Eye (tissue), 1 donor: Measurements from ENCODE around the gene COX15.
"Not testable (repeated sequence)": the region's sequence is repeated elsewhere in the genome, so short reads cannot be mapped to it uniquely, and the experiment has no call there.

ENCODE experiments used
- DNase-seq: peaks from one replicate; pipeline ENCODE4 v3.0.0-alpha.2; 2015

COX15 gene

GRCh38 chr10:99740260-99740659 lies 8.3 kb upstream of the COX15 start:
- DNase-seq = peak; percentile 33

- DNase-seq = not testable (repeated sequence)
These were observed 2.2 kb upstream of the COX15 start for GRCh38 chr10:99734111-99734510.

DNA sequence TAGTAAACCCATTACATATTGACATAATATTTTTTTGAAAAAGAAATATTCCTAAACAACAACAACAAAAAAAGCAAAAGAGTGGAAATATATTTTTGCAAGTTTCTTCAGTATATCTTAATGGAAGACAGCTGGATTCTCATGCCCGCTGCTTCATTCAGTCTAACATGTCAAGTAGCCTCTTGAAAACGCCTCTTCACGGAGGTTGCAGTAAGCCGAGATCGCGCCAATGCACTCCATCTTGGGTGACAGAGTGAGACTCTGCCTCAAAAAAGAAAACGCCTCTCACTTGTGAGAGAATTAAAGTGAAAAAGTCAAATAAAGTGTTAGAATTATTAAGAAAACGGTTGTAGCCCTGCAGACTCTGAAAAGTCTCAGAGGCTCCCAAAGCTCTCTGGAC lies 1.4 kb upstream of the COX15 start:
- no peak for DNase-seq

DNA sequence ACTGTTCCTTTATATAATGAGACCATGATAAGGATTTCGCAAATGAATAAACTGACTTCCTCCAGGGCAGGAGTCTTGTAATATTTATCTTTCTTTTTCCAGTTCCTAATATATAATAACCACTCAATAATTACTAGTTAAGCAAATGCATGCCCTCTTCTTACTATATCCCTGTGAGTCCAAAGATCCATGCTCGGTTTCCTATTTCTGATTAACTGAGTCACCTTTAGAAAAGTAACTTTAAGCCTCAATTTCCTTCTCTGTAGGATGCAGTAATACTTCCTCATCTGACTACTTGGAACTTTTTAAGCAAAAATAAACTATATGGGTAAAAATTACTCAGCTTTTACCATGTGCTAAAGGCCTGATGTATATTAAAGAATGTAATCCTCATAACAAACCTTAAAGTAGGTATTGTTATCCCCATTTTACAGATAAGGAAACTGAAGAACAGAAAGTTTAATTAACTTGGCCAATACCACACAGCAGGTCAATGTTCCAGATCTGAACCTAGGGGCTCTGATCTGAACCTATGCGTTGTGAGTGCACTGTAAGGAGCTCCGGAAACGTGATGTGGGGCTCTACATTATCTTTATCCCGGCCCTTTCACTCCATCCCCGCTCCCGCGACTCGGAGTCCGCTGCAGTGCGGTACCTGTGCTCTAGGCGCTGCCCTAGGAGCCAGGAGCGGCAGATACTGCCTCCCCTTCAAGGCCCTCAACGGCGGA lies 458 bp downstream of the COX15 start:
- no peak for DNase-seq

GRCh38 chr10:99730026-99730425 lies 1.9 kb downstream of the COX15 start:
- no peak for DNase-seq

DNA sequence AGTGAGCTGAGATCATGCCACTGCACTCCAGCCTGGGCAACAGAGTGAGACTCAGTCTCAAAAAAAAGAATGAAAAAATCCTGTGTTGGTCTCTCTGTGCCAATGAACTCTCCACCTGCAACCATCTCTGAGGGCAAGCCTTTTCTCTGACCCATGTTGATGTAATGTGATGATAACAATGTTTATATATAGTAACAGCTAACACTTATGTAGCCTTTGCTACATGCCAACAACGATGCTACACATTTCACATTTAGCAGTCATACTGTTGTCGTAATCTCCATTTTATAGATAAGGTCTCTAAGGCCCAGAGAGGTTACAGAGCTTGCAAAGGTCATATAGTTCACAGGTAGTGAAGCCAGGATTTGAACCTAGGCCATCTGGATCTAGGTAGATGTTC lies 11.5 kb downstream of the COX15 start:
- DNase-seq = no peak

DNA sequence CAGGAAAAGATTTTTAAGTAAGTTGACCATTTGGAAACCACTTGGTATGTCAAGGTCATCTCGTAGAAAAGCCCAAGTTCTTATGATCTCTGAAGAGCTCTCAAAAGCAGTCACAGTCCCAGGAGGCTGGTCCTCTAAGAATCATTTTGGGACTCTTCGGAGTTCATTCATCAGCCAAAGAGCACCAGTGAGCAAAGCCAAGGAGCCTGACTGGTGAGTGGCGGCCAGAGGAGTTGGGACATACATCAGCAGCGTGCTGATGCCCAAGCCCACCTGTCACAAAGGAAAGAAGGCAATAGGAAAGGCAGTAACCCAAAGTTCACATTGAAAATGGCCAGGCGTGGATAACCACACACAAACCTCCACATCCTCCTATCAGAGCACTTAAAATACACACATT lies 17.5 kb downstream of the COX15 start:
- DNase-seq = no peak

GRCh38 chr10:99711129-99711719 lies 20.7 kb downstream of the COX15 start:
- DNase-seq = peak; percentile 75

- DNase-seq = no peak
These were observed 22.3 kb downstream of the COX15 start for GRCh38 chr10:99709480-99710229.

DNA sequence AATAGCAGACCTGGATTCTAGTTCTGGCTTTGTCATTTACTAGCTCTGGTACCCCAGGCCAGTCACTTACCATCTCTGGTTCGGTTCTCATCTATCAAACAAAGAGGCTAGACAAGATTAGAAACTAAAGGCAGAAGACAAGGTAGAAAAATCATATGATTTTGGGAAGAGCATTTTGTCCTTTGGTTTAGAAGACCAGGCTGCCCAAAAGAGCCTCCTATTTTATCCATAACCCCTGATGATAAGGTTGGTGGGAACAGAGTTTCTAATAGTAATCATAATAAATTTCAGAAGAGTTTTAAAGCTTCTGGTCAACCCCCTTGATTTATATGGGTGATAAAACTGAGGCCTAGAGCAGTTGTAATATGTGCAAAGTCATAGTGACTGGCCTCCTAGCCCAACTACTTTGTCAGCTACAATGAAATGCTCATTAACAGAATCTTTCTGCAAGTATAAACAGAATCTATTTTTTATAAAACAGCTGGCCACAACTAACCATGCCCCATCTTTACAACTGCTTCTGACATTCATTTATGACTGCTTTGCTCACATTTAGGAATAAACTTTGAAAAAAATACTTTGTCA lies 23.4 kb downstream of the COX15 start:
- no peak for DNase-seq

- no peak for DNase-seq
These were observed 31.3 kb downstream of the COX15 start for GRCh38 chr10:99700649-99701048.

- DNase-seq = no peak
These were observed 33.3 kb downstream of the COX15 start for GRCh38 chr10:99698504-99699080.

DNA sequence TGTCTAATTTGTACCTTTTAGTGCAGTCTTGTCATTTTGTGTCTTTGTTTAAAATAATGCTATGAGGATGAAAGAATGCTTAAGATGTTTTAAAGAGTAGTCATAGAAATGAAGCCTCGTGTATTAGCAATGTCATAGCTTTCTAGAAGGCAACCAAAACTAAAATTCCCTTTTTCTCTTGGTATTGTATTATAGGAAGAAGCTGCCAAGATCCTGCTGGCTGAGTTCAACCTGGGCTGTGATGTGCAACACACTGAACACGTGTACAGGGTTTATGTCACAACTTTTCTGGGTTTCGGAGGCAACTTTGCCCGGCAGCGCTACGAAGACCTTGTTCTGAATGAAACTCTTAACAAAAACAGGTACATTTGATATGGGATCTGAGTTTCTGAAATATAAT lies 36.2 kb downstream of the COX15 start:
- DNase-seq = no peak

GRCh38 chr10:99693933-99694583 lies 37.9 kb downstream of the COX15 start:
- DNase-seq = no peak

- DNase-seq = no peak
These were observed 42.5 kb downstream of the COX15 start for GRCh38 chr10:99689461-99689860.

- DNase-seq = no peak
These were observed 46.3 kb downstream of the COX15 start for GRCh38 chr10:99685597-99685967.

- no peak for DNase-seq
These were observed 49.2 kb downstream of the COX15 start for GRCh38 chr10:99682752-99683151.
